GM21825 (cell line): ENCODE measurements around the gene PRRT1B.
"Not testable (repeated sequence)": the region's sequence is repeated elsewhere in the genome, so short reads cannot be mapped to it uniquely, and the experiment has no call there.

ENCODE experiments used
- ATAC-seq: cut with Tn5 transposase; IDR thresholded peaks from one replicate; pipeline ENCODE4 v1.9.1; 2021; ENCODE audit warnings: mild to moderate bottlenecking, moderate library complexity; ENCODE audit not compliant: unreplicated experiment

PRRT1B gene

GRCh38 chr9:131545003-131545785 lies at the start of gene PRRT1B:
Gene PRRT1B (plus strand): TSS chr9:131545523. CDS start chr9:131545616, 93 bp downstream.
- ATAC-seq, result no peak

GRCh38 chr9:131495785-131496184 lies 49.5 kb upstream of the PRRT1B start:
- no peak for ATAC-seq

- ATAC-seq, result no peak
These were observed 48.4 kb upstream of the PRRT1B start for GRCh38 chr9:131496844-131497405.

GRCh38 chr9:131499254-131499767 lies 46.0 kb upstream of the PRRT1B start:
- no peak for ATAC-seq

- no peak for ATAC-seq
These were observed 44.9 kb upstream of the PRRT1B start for GRCh38 chr9:131500377-131500776.

- ATAC-seq, result no peak
These were observed 44.3 kb upstream of the PRRT1B start for GRCh38 chr9:131500939-131501541.

GRCh38 chr9:131502781-131503625 lies 42.3 kb upstream of the PRRT1B start, which contains the start of gene POMT1:
Gene POMT1 (plus strand): TSS chr9:131502918. CDS start chr9:131504219, 1,301 bp downstream.
- ATAC-seq, result peak; percentile 70

GRCh38 chr9:131503626-131504465 lies 41.5 kb upstream of the PRRT1B start:
- peak; percentile 6 for ATAC-seq

GRCh38 chr9:131505012-131505411 lies 40.3 kb upstream of the PRRT1B start:
- no peak for ATAC-seq

GRCh38 chr9:131511416-131511815 lies 33.9 kb upstream of the PRRT1B start:
- ATAC-seq, result no peak

GRCh38 chr9:131511880-131512279 lies 33.4 kb upstream of the PRRT1B start:
- ATAC-seq, result no peak

GRCh38 chr9:131513177-131513576 lies 32.1 kb upstream of the PRRT1B start:
- no peak for ATAC-seq

- not testable (repeated sequence) for ATAC-seq
These were observed 29.7 kb upstream of the PRRT1B start for GRCh38 chr9:131515559-131516031.

GRCh38 chr9:131516100-131516499 lies 29.2 kb upstream of the PRRT1B start:
- no peak for ATAC-seq

- no peak for ATAC-seq
These were observed 28.4 kb upstream of the PRRT1B start for GRCh38 chr9:131516930-131517329.

- no peak for ATAC-seq
These were observed 27.5 kb upstream of the PRRT1B start for GRCh38 chr9:131517761-131518190.

GRCh38 chr9:131518553-131518952 lies 26.8 kb upstream of the PRRT1B start:
- ATAC-seq, result no peak

GRCh38 chr9:131520503-131520902 lies 24.8 kb upstream of the PRRT1B start:
- no peak for ATAC-seq

GRCh38 chr9:131521203-131521602 lies 24.1 kb upstream of the PRRT1B start:
- ATAC-seq, result no peak

GRCh38 chr9:131521822-131522221 lies 23.5 kb upstream of the PRRT1B start:
- ATAC-seq, result no peak
